HepG2 (cell line): Measurements from ENCODE around the gene PLXNA4. TPM values are rescaled to one million over a fixed set of nuclear protein-coding genes. Genes with fewer than 3 reads are reported as not detected.

Source experiments
- ATAC-seq: fragments of 200-7000 bp; cut with Tn5 transposase; 3 replicates; pipeline ENCODE4 v1.9.1; 2020; ENCODE audit warnings: mild to moderate bottlenecking, moderate library complexity
- BruUV-seq: library from RNA; stranded (reverse); fragments of 400-500 nt; replicated peaks from 2 replicates; lab custom pipeline; 2021; lab: Mats Ljungman, UMichigan
- CTCF ChIA-PET: fragments of 300-600 bp; formaldehyde crosslinking; extraction: SDS; loops from one replicate; lab custom pipeline; 2021; ENCODE audit warnings: low total read pairs, inconsistent platforms, low intra/inter-chr PET ratio; lab: Yijun Ruan, JAX
- POLR2A ChIA-PET: fragments of 350-600 bp; sonication (Branson Sonifier 250); formaldehyde crosslinking; loops from one replicate; lab custom pipeline; 2020; ENCODE audit warnings: antibody characterized with exemption, inconsistent platforms; lab: Yijun Ruan, JAX
- DNase-seq: peaks from one replicate; pipeline ENCODE4 v3.0.0-alpha.2; 2015; ENCODE audit warnings: low spot score
- FAIRE-seq: peaks from 3 replicates; lab custom pipeline; 2011; peaks lifted over from hg19 to GRCh38; lab: Jason Lieb, UNC
- H2AFZ ChIP-seq: one replicate; pipeline ENCODE4 v1.6.1; 2011; ENCODE audit warnings: low read length, inconsistent platforms
- H3K27ac ChIP-seq: fragments of 300-600 bp; 3 replicates; pipeline ENCODE4 v1.8.0; 2011; ENCODE audit warnings: mixed run types, mild to moderate bottlenecking, mixed read lengths, low read length, inconsistent platforms; ENCODE audit not compliant: insufficient read depth; ENCODE audit errors: extremely low read length
- H3K27me3 ChIP-seq, 2 experiments: fragments of 200-600 bp in 1 of 2; 2 replicates in 1 of 2; 3 replicates in 1 of 2; pipeline versions ENCODE4 v1.6.0 to v1.8.0; 2011; ENCODE audit warnings: low read length in 2 of 2, mild to moderate bottlenecking in 2 of 2, moderate library complexity in 2 of 2, inconsistent platforms in 1 of 2; ENCODE audit not compliant: insufficient read depth in 2 of 2, control insufficient read depth in 1 of 2
- H3K36me3 ChIP-seq, 2 experiments: fragments of 200-600 bp in 1 of 2; replicated peaks in 1 of 2; 2 replicates in 1 of 2; 3 replicates in 1 of 2; pipeline versions ENCODE4 v1.5.1 to v1.8.0; 2011; ENCODE audit warnings: low read length in 2 of 2, inconsistent platforms in 1 of 2; ENCODE audit not compliant: insufficient read depth in 2 of 2, control insufficient read depth in 1 of 2
- H3K4me1 ChIP-seq: 2 replicates; pipeline ENCODE4 v1.5.1; 2012; ENCODE audit warnings: low read length, inconsistent platforms; ENCODE audit not compliant: insufficient read depth
- H3K4me2 ChIP-seq: 2 replicates; pipeline ENCODE4 v1.6.0; 2011; ENCODE audit warnings: low read depth, low read length, inconsistent platforms
- H3K4me3 ChIP-seq, 3 experiments: fragments of 200-600 bp in 1 of 3; sonication (generic), shearing (Covaris generic) in 1 of 3; replicated peaks in 1 of 3; 2 replicates each; pipeline ENCODE4 v1.5.1; 2011 to 2016; ENCODE audit warnings: low read length in 3 of 3, inconsistent platforms in 2 of 3, low read depth in 2 of 3, mild to moderate bottlenecking in 2 of 3, control low read depth in 1 of 3, mixed read lengths in 1 of 3; ENCODE audit not compliant: insufficient read depth in 1 of 3
- H3K79me2 ChIP-seq: one replicate; pipeline ENCODE4 v1.6.1; 2011; ENCODE audit warnings: low read length, inconsistent platforms; ENCODE audit not compliant: insufficient read depth
- H3K9ac ChIP-seq: 2 replicates; pipeline ENCODE4 v1.6.0; 2011; ENCODE audit warnings: mild to moderate bottlenecking, low read depth, low read length, inconsistent platforms; ENCODE audit not compliant: insufficient read depth
- H3K9me3 ChIP-seq: 2 replicates; pipeline ENCODE4 v1.5.1; 2012; ENCODE audit warnings: mild to moderate bottlenecking, low read length
- H4K20me1 ChIP-seq: 2 replicates; pipeline ENCODE4 v1.6.0; 2011; ENCODE audit warnings: inconsistent platforms, mild to moderate bottlenecking, low read length, moderate library complexity; ENCODE audit not compliant: insufficient read depth
- ARNT2 ChIP-seq: sonication (generic); formaldehyde crosslinking; IDR thresholded peaks from 2 replicates; pipeline ENCODE4 v1.8.0; 2022; ENCODE audit warnings: mild to moderate bottlenecking, low read depth, missing genetic modification reagents, moderate library complexity
- GTF2F1 ChIP-seq: fragments of 150-350 bp; IDR thresholded peaks from 2 replicates; pipeline ENCODE4 v1.6.1; 2014; ENCODE audit warnings: low read length
- HOMEZ ChIP-seq: IDR thresholded peaks from 2 replicates; pipeline ENCODE4 v1.6.1; 2016; ENCODE audit warnings: low read depth
- KMT2A ChIP-seq: sonication (generic); formaldehyde crosslinking; IDR thresholded peaks from 2 replicates; pipeline ENCODE4 v1.4.0; 2020; ENCODE audit warnings: missing genetic modification reagents
- MXI1 ChIP-seq: IDR thresholded peaks from 3 replicates; pipeline ENCODE4 v1.6.1; 2012; ENCODE audit warnings: low read depth, low read length, inconsistent platforms, borderline replicate concordance
- NR3C1 ChIP-seq: sonication (generic); formaldehyde crosslinking; IDR thresholded peaks from 2 replicates; pipeline ENCODE4 v1.4.0; 2020; ENCODE audit warnings: missing genetic modification reagents
- PHF5A ChIP-seq: IDR thresholded peaks from one replicate; pipeline ENCODE4 v1.6.1; 2018; ENCODE audit warnings: low read depth, missing genetic modification reagents; ENCODE audit not compliant: unreplicated experiment
- POLR2A ChIP-seq, 2 experiments: IDR thresholded peaks; 2 replicates each; pipeline ENCODE4 v1.6.1; 2011; ENCODE audit warnings: low read depth in 2 of 2, low read length in 2 of 2, mild to moderate bottlenecking in 1 of 2, moderate library complexity in 1 of 2; ENCODE audit not compliant: insufficient read depth in 1 of 2
- SETDB1 ChIP-seq: sonication (generic); formaldehyde crosslinking; IDR thresholded peaks from 2 replicates; pipeline ENCODE4 v1.5.1; 2020; ENCODE audit warnings: missing genetic modification reagents, mild to moderate bottlenecking, borderline replicate concordance
- SKI ChIP-seq: fragments of 450-650 bp; IDR thresholded peaks from one replicate; pipeline ENCODE4 v1.6.1; 2018; ENCODE audit warnings: mild to moderate bottlenecking; ENCODE audit not compliant: partially characterized antibody
- TAF15 ChIP-seq: fragments of 200-400 bp; formaldehyde crosslinking; IDR thresholded peaks from one replicate; pipeline ENCODE4 v1.6.1; 2018; ENCODE audit warnings: mild to moderate bottlenecking, low read depth, low read length; ENCODE audit not compliant: poor library complexity, severe bottlenecking
- ZNF709 ChIP-seq: sonication (generic); formaldehyde crosslinking; IDR thresholded peaks from 2 replicates; pipeline ENCODE4 v1.5.0; 2020; ENCODE audit warnings: mild to moderate bottlenecking, missing genetic modification reagents
- ZNF740 ChIP-seq: sonication (generic); formaldehyde crosslinking; IDR thresholded peaks from 2 replicates; pipeline ENCODE4 v1.4.0; 2020; ENCODE audit warnings: missing genetic modification reagents
- WGBS: methylation state at CpG from one replicate; pipeline ENCODE4 v1.1.6; 2017; ENCODE audit warnings: low lambda C conversion rate; 5-methylcytosine and 5-hydroxymethylcytosine counted together
- in situ Hi-C: cut with HindIII; loops from 2 replicates; pipeline ENCODE4 v1.10.0; 2017; ENCODE audit warnings: low pct_unique_long_range_greater_than_20kb; ENCODE audit not compliant: extremely low pct_ligation_motif_present
- intact Hi-C: fragments of 100-400 bp; cut with micrococcal nuclease; formaldehyde crosslinking; loops from one replicate; pipeline ENCODE4 v1.10.0; 2022; ENCODE audit not compliant: unreplicated experiment
- polyA plus RNA-seq, 8 experiments: library from polyadenylated mRNA; depleted of rRNA in 3 of 8; stranded (reverse) in 7 of 8; unstranded in 1 of 8; fragments of >200 nt; fragmentation: Illumina TruSeq in 4 of 8; extraction: Trizol in 4 of 8; gene quantifications; 2 replicates each; pipeline versions ENCODE4 v1.2.1 to v1.2.3, GENCODE V29; 2011 to 2016; ENCODE audit warnings: low read depth in 4 of 8, missing spikeins in 1 of 8, mixed read lengths in 1 of 8; ENCODE audit not compliant: insufficient read depth in 1 of 8
- total RNA-seq, 5 experiments: library from RNA; depleted of rRNA; stranded (reverse); fragments of >200 nt; fragmentation: Illumina TruSeq; extraction: Trizol; gene quantifications; 2 replicates each; pipeline ENCODE4 v1.2.3, GENCODE V29; 2016; ENCODE audit warnings: low read depth in 1 of 5
- TF ChIP-seq, protein P1 (sequence below): sonication (generic); formaldehyde crosslinking; IDR thresholded peaks from 2 replicates; pipeline ENCODE4 v1.4.0; 2020; ENCODE audit warnings: mild to moderate bottlenecking, missing genetic modification reagents

The PLXNA4 gene
- total and polyA plus RNA-seq, 2 of the 13 experiments (the other 11 are each of a cell fraction or from before 2014, with no cell fraction given): 0.01 to 0.04 TPM

- H3K4me3 ChIP-seq: no peak overlapping the region
- no peak overlapping the region for H2AFZ ChIP-seq
- no peak overlapping the region for H3K4me2 ChIP-seq
- no TSS peak for BruUV-seq
- CTCF ChIA-PET: no interaction called here
- H3K9ac ChIP-seq: no peak overlapping the region
- 0 out of 5 replicates have a peak, but pooled peaks cover under 1 to 5% of the 10 kb centered on the region in 2 experiments for H3K27me3 ChIP-seq
- no peak overlapping the region for H3K27ac ChIP-seq
- DNase-seq (no peak), ATAC-seq (no peak), FAIRE-seq (no peak)
- POLR2A ChIA-PET: no interaction called here
- TF ChIP-seq SETDB1 (no peak), KMT2A (no peak), HOMEZ (CRISPR knock-in tag) (no peak), TAF15 (no peak), ZNF709 (CRISPR knock-in tag) (no peak), SKI (no peak), ZNF740 (no peak), MXI1 (no peak), NR3C1 (no peak), ARNT2 (CRISPR knock-in tag) (no peak), GTF2F1 (no peak), PHF5A (CRISPR knock-in tag) (no peak), POLR2A (IDR thresholded peaks at IDR 0.05; ENCODE audit: insufficient read depth in 1 of 2, low read depth in 2 of 2, low read length in 2 of 2) (no peak)
- TF ChIP-seq, protein P1, sequence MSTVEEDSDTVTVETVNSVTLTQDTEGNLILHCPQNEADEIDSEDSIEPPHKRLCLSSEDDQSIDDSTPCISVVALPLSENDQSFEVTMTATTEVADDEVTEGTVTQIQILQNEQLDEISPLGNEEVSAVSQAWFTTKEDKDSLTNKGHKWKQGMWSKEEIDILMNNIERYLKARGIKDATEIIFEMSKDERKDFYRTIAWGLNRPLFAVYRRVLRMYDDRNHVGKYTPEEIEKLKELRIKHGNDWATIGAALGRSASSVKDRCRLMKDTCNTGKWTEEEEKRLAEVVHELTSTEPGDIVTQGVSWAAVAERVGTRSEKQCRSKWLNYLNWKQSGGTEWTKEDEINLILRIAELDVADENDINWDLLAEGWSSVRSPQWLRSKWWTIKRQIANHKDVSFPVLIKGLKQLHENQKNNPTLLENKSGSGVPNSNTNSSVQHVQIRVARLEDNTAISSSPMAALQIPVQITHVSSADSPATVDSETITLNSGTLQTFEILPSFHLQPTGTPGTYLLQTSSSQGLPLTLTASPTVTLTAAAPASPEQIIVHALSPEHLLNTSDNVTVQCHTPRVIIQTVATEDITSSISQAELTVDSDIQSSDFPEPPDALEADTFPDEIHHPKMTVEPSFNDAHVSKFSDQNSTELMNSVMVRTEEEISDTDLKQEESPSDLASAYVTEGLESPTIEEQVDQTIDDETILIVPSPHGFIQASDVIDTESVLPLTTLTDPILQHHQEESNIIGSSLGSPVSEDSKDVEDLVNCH (CRISPR knock-in tag): no peak
- WGBS: 0% methylated on average over 2 of the region's 2 CpGs
- H3K36me3 ChIP-seq: no peaks in the 10 kb centered on the region
- in situ Hi-C loops: no loop called here
- no peaks in the 10 kb centered on the region for H3K4me1 ChIP-seq
- H3K79me2 ChIP-seq: no peaks in the 10 kb centered on the region
- no peaks in the 10 kb centered on the region for H4K20me1 ChIP-seq
- intact Hi-C loops: no loop called here
- H3K9me3 ChIP-seq: no peaks in the 10 kb centered on the region
Measured at GRCh38 chr7:132461032-132461592, 115.2 kb downstream of the PLXNA4 start.
